Skin of body (tissue), 2 donors: Measurements from ENCODE around the gene ZNF536. TPM values are rescaled to one million over a fixed set of nuclear protein-coding genes. Genes with fewer than 3 reads are reported as not detected.

Source experiments
- DNase-seq: peaks from one replicate; lab custom pipeline; 2025; lab: John Stamatoyannopoulos, UW
- total RNA-seq: library from RNA; depleted of rRNA; stranded (reverse); fragments of >200 nt; gene quantifications from one replicate; pipeline ENCODE4 v1.2.3, GENCODE V29; 2014

The ZNF536 gene
- total RNA-seq, 1 donor from 2014 or later = 8.9 TPM

- no peak for DNase-seq
Observed at GRCh38 chr19:30363073-30363472, 9.1 kb upstream of the ZNF536 start.

DNA sequence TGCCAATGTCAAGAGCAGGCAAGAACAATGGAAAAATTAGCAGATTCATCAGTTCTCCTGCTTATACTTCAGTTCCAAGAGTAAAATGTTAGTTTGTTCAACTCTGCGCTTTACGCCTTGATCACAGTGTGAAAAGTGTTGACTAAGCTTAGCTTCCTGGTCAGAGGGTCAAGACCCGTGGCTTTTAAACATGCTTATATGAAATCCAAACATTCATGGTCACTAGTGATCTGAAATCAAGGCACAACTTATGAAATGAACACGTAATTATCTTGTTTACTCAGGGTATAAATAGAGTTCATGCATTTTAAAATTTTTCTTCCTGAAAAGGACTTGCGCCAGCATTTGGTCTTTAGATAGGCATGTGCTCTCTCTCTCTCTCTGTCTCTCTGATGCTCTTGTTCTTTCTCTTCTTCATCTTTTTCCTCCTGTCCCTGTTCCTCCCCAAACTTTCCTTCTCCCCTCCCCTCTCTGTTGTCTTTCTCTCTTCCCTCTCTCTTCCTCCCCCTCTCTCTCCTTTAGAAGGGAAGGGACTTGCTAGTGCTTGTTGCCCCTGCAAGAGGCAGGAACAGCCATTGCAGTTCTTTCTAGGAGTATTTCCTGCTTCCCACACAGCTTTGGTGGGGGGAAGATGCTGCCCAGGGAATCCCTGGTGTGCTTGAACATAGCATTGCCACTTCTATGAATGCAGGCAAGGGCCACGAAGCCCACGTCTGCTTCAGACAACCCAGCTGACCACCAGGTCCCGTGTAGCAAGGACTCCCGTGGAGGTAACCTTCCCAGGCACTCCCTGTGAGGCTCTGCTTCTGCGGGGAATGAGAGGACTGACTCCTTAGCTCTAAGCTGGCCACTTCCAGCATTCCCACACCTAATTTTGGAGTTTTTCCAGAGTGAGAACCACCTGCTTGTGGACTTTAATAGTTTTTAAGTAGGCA is 7.1 kb upstream of the ZNF536 start:
- DNase-seq = no peak

DNA sequence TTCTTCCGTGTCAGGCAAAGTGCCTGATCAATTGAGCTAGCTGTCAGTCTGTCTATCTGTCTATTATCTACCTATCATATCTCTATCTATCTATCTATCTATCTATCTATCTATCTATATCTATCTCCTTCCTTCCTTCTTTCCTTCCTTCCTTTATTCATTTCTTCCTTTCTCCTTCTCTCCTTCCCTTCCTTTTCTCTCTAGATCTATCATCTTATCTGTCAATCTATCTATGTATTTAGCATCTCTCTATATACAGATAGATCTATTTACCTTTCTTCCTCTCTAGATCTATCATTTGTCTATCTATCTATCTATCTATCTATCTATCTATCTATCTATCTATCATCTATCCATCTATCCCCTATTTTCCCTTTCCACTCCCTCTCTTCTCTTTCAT is 5.9 kb upstream of the ZNF536 start:
- DNase-seq = no peak

DNA sequence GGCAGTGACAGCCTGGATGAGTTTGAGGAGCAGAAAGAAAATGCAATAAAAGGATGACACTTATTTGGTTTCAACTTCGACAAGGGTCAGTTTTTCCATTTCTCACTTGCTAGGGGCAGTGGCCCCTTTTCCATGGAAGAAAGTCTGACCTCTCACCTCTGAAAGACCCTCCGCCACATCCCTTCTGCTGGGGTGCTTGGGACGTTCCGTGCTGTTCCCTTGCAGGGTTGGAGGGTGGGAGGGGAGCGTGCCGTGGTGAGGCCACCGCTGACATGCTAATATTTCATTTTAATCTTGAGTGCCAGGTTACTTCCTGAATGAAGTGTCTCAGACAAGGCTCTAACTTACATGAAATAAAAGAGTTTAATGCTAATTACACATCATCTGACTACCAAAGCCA is 5.2 kb upstream of the ZNF536 start:
- DNase-seq = no peak

GRCh38 chr19:30367421-30367820 is 4.8 kb upstream of the ZNF536 start:
- DNase-seq = no peak

- no peak for DNase-seq
Observed at GRCh38 chr19:30369833-30370232, 2.4 kb upstream of the ZNF536 start.

GRCh38 chr19:30371161-30371836 is 885 bp upstream of the ZNF536 start:
- peak; percentile 78 for DNase-seq

DNA sequence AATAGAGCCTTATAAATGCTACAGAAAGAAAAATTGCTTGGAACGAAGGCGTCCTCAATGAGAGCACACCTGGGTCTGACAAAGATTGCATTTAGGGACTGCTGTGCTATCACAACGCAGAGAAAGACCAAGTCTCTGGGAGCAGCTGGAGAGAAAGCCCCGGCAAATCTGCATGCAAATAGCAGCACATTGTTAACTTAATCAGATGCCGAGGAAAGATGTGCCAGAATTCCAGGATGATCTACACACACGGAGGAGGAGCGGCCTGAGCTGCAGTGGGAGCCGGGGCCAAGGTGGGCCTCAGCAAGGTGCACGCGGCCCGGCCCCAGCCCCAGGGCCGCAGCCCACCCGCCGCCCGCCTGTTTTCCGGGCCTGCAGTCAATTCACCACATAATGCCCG is 1.4 kb downstream of the ZNF536 start:
- DNase-seq = no peak

DNA sequence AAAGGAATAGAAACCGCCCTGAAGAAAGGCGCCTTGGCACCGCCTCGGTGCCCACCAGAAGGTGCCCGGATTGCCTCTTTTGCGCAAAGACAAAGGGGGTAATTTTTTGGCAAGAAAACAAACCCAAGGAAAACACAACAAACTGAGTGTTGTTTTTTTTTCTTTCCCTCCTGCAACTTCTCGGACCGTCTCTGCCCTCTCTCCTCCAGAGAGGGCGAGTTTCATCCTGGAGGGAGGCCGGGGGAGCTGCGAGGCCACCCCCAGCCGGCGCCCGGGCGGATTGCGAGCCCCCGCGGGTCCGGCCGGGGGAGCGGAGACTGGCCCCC is 2.3 kb downstream of the ZNF536 start:
- no peak for DNase-seq

- no peak for DNase-seq
Observed at GRCh38 chr19:30374865-30375552, 2.8 kb downstream of the ZNF536 start.

- DNase-seq = no peak
Observed at GRCh38 chr19:30375553-30376031, 3.4 kb downstream of the ZNF536 start.

DNA sequence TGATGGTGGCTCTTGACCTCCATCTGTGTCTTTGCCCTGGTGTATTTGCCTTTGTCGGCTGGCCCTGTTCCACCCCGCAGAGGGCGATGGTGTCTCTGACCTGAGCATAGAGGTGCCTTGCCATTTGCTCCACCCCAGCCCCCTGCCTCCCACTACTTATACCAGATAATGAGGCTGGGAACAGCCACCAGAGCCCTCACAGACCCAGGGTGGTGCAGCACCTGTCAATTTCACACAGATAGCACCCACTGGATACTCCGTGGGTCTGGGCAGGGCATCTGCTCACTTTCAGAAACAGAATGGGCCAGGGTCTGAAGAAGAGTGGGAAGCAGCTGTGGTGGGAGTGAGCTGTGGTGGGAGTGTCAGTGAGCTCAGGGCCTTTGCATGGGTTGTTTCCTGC is 4.1 kb downstream of the ZNF536 start:
- DNase-seq = no peak

DNA sequence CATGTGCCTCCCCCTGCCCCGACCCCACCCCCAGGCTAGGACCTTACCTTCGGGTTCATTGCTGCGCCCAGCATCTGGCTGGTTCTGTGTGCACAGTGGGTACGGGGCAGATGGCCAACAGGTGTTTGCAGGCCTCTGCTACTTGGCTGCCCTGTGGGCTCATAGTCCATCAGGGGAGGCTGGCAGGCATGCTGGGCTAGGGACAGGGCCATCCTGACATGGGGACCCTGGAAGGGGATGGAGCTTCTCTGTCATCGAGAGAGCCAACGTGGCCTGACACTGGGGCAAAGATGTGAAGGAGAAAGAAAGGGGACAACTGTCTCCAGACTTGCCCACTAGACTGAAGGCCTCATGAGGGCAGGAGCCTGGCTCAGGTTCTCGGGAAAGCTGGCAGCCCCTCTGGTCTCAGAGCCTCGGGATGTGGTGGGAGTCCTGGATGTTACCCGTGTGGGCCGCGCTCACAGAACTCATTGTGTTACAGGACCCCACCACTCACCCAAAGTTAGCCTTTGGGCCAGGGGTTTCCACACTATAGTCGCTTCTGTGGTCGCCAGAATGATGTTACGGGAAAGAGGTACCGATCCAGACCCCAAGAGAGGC is 4.7 kb downstream of the ZNF536 start:
- DNase-seq = no peak

- no peak for DNase-seq
Observed at GRCh38 chr19:30378701-30379100, 6.5 kb downstream of the ZNF536 start.

- DNase-seq = no peak
Observed at GRCh38 chr19:30379841-30380610, 7.8 kb downstream of the ZNF536 start.

- DNase-seq = no peak
Observed at GRCh38 chr19:30381366-30381765, 9.2 kb downstream of the ZNF536 start.

- DNase-seq = no peak
Observed at GRCh38 chr19:30385174-30385573, 13.0 kb downstream of the ZNF536 start.

- DNase-seq = no peak
Observed at GRCh38 chr19:30385666-30386065, 13.5 kb downstream of the ZNF536 start.

DNA sequence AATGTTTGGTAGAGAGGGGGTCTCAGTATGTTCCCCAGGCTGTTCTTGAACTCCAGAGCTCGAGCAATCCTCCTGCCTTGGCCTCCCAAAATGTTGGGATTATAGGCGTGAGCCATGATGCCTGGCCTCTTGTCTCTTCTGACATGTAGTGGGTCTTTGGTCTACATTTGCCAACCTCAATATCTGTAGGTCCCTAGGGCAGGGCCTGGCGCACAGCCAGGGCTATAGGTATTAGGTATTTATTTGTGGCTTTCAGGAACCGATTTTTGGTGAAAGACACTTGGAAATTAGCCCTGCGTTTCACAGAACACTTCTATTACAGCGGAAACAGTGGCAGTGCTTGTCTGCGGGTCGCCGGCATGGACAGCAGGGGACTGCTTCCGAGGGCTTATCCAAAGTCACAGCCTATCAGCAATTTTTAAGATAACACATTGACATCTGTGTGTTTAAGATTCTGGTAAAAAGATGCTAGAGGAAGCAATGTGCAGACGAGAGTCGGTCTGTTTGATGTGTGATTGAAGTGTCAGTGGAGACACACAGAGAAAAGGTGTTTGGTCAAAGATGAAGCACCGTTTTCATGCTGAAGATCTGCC is 14.5 kb downstream of the ZNF536 start:
- no peak for DNase-seq

- no peak for DNase-seq
Observed at GRCh38 chr19:30387311-30388115, 15.3 kb downstream of the ZNF536 start.
